SW 1271 (cell line): ENCODE results near the gene CACNA1B.
"Not testable (repeated sequence)": the region's sequence is repeated elsewhere in the genome, so short reads cannot be mapped to it uniquely, and the experiment has no call there.

ENCODE experiments used
- DNase-seq, 2 experiments: peaks; one replicate each; lab custom pipeline; 2025; lab: John Stamatoyannopoulos, UW

Gene CACNA1B

GRCh38 chr9:138073408-138073807 lies 195.8 kb downstream of the CACNA1B start:
- no peak for DNase-seq

DNA sequence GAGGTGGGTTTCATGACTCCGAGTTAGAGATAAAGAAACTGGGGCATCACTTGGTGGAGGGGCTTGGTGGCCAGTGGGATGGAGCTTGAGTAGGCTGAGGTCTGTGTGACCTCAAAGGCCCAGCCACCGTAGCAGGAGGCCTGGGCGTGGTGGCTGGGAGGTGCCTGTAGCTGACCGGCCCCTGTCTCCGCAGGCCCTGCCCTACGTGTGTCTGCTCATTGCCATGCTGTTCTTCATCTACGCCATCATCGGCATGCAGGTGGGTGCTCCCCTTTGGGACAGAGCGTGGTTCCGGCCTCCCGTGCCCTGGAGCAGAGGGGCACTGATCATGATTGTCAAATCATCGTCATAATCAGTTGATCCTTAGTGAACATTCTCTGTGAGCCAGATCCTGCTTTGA lies 196.2 kb downstream of the CACNA1B start:
- DNase-seq, result no peak

- no peak for DNase-seq
Measured at GRCh38 chr9:138074516-138074915, 196.9 kb downstream of the CACNA1B start.

- DNase-seq, result no peak
Measured at GRCh38 chr9:138075496-138075895, 197.9 kb downstream of the CACNA1B start.

- no peak for DNase-seq
Measured at GRCh38 chr9:138075961-138076649, 198.5 kb downstream of the CACNA1B start.

- DNase-seq, result no peak
Measured at GRCh38 chr9:138076650-138077009, 199.0 kb downstream of the CACNA1B start.

- no peak for DNase-seq
Measured at GRCh38 chr9:138077126-138077525, 199.5 kb downstream of the CACNA1B start.

- DNase-seq, result no peak
Measured at GRCh38 chr9:138077898-138078540, 200.4 kb downstream of the CACNA1B start.

DNA sequence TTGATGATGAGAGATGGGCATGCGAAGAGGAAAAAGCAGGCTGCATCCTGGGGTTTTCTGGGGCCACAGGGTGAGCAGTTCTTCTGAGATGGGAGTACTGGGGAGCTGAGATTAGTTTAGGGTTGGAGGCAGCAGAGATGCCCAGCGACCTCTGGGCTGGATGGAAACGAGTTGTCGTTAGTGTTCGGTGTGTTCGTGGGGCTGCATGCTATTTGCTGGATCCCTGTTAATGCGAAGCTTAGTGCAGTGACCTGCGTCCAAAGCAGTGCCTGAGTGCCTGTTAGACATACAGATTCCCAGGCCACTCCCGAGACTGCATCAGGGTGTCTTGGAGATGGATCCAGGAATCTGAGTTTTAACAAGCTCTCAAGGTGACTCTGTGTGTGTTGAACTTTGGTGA lies 201.3 kb downstream of the CACNA1B start:
- no peak for DNase-seq

DNA sequence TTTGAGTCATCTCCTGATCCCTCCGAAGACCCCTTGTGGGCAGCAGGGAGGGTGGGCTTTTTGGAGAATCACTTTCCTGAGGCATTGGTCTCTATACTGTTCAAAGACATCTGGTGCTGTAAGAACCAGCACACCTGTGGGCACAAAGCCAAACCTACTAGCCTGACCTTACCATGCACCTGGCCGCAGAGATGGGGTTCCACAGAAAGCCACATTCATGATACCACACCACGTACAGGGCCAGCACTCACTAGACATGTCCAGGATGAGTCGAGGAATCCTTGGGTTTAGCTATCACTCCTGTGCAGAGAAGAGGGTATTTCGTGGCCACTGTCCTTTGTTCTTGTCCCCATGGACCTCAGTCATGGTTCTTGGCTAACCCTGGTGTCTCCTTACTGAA lies 203.4 kb downstream of the CACNA1B start:
- DNase-seq, result no peak

DNA sequence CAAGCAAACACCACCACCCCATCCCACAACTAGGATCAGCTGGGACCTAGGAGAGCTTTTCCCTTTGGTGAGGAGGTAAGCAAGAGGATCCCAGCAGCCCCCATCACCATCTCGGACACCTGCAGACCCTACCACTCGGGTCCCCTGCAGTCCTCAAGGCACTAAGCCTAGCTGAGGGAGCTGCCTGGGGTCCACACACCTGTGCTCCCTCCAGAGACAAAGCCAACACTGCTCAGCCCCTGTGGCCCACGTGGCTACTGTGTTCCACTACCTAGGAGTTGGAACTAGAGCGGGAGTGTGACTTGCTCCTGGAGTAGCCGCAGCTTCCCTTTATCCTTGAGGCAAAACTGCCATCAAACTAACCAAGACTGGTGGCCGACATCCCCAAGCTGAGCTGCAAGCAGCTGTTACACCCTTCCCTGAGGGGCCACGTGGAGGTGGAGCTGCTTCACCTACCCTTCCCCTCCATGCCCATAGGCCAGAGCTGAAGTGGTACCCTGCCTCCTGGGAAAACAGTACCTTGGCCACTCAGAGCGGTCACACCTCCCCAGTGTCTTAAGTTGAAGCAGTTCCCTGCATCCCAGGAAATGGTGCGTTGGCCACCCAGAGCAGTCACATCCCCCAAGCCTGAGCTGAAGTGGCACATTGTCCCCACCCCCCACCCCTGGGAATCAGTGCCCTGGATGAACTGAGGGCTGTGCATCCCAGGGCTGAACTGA lies 205.5 kb downstream of the CACNA1B start:
- no peak for DNase-seq

DNA sequence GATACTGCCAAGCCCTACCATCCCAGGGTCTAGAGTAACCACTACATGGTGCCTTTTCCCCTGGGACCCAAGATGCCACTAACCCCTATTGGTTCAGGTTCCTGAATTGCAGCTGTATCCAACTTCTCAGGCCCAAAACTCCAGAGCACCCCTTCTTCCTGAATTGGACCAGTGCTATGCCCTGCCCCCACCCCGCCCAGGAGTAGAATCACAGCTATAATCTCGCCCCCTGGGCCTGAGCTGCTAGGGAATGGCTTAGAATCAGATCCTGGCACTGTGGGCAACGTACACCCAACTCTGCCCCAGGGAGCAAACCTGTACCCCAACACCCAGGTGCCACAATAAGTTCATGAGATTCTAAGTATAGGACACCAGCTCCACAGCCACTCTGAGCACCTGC lies 206.3 kb downstream of the CACNA1B start:
- DNase-seq, result no peak

- DNase-seq, result no peak
Measured at GRCh38 chr9:138085568-138085967, 208.0 kb downstream of the CACNA1B start.

GRCh38 chr9:138092057-138092456 lies 214.5 kb downstream of the CACNA1B start:
- not testable (repeated sequence) for DNase-seq

- DNase-seq, result no peak
Measured at GRCh38 chr9:138094028-138094427, 216.4 kb downstream of the CACNA1B start.

GRCh38 chr9:138095813-138096518 lies 218.4 kb downstream of the CACNA1B start:
- DNase-seq, result no peak

DNA sequence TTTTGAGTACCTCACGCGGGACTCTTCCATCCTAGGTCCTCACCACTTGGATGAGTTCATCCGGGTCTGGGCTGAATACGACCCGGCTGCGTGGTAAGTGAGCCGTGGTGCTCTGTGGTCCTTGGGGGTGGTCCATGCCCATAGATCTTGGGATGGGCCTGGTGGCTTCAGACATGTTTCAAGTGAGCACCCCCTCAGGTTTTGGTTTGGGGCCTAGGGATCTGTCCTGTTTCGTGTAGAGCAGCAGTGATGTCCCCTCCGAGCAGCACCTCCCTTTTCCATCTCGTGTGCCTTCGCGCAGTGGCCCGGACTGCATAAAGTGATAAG lies 218.9 kb downstream of the CACNA1B start:
- DNase-seq, result no peak

GRCh38 chr9:138097501-138097991 lies 220.0 kb downstream of the CACNA1B start:
- DNase-seq, result no peak

GRCh38 chr9:138098116-138098907 lies 220.7 kb downstream of the CACNA1B start:
- no peak for DNase-seq

GRCh38 chr9:138098908-138099791 lies 221.6 kb downstream of the CACNA1B start:
- DNase-seq, result no peak
